A549 treated with CpdA at 1 μM for 4 hours (cell line): ENCODE results near the gene C14orf39. TPM values are rescaled to one million over a fixed set of nuclear protein-coding genes. Genes with fewer than 3 reads are reported as not detected.

ENCODE experiments used
- total RNA-seq: library from RNA; stranded (reverse); fragments of 200-300 nt; extraction: Qiagen RNA extraction; gene quantifications from 5 replicates; pipeline ENCODE4 v1.2.3, GENCODE V29; 2022; ENCODE audit warnings: low read depth

C14orf39 gene
- total RNA-seq = not detected in 5 replicates

GRCh38 chr14:60485598-60486251 is at the start of gene C14orf39:
TSS of gene C14orf39 (minus strand) at chr14:60486063. CDS start at chr14:60485078, 985 bp downstream.

GRCh38 chr14:60508707-60509437 is 23.0 kb upstream of the C14orf39 start, which contains the start of gene SIX6:
TSS of gene SIX6 (plus strand) at chr14:60509146. CDS start at chr14:60509399, 253 bp downstream.

Other genes with a start within 250 kb of the C14orf39 start
- gene PPM1A, start 236.8 kb downstream of the C14orf39 start, total RNA-seq = 36.5 to 47.5 TPM (median 39.1 TPM) in 5 replicates
- not detected in 5 replicates for gene SIX6, start 23.1 kb upstream of the C14orf39 start, total RNA-seq
- 6.1 to 8.5 TPM (median 7.8 TPM) in 5 replicates for gene SIX1, start 163.4 kb upstream of the C14orf39 start, total RNA-seq
- gene SIX4, start 238.3 kb upstream of the C14orf39 start, total RNA-seq = 2.1 to 4.1 TPM (median 3.4 TPM) in 5 replicates
- 38.1 to 56.9 TPM (median 41.9 TPM) in 5 replicates for gene MNAT1, start 248.7 kb upstream of the C14orf39 start, total RNA-seq